ENCODE measurements around the gene BCAR3.

BCAR3 gene

GRCh38 chr1:93614541-93614940 lies 67.1 kb downstream of the BCAR3 start:
- no peak for DNase-seq

GRCh38 chr1:93613898-93614297 lies 67.7 kb downstream of the BCAR3 start:
- DNase-seq = no peak

- no peak for DNase-seq
Measured at GRCh38 chr1:93612510-93612909, 69.1 kb downstream of the BCAR3 start.

DNA sequence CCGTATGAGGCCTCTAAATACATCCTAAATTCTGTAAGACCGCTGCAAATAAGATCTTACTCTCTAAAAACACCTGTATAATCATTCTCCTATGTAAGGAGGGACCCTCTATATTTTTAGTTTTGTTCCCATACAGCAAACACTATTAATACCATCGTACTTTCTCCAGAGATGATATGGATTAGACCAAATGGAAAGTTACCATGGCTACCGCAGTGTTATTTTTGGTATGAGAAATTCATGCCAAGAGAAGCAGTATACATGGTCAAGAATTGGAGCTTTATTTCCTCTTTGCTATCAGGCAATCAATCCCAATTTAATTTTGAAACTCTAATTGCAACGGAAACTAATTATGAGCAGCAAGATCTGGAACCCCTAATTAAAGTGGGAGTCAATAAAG lies 70.0 kb downstream of the BCAR3 start:
- DNase-seq = no peak

DNA sequence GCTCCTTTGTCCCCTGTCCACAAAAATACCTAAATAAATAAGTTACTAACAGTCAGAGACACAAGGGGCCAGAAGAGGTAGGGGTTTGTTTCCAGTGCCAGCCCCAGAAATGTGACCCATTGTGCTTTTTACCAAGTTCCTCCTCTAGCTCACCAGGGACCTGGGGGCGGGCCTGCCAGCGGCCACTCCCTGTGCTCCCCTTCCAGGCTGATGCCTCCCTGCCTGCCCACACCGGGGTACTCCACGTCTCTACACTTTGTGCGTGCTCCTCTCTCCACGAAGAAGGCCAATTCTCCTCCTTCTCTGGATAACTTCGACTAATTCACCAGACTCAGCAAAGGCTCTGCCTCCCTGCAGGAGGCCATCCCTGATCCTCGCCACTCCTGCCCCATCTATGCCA lies 72.1 kb downstream of the BCAR3 start:
- no peak for DNase-seq

DNA sequence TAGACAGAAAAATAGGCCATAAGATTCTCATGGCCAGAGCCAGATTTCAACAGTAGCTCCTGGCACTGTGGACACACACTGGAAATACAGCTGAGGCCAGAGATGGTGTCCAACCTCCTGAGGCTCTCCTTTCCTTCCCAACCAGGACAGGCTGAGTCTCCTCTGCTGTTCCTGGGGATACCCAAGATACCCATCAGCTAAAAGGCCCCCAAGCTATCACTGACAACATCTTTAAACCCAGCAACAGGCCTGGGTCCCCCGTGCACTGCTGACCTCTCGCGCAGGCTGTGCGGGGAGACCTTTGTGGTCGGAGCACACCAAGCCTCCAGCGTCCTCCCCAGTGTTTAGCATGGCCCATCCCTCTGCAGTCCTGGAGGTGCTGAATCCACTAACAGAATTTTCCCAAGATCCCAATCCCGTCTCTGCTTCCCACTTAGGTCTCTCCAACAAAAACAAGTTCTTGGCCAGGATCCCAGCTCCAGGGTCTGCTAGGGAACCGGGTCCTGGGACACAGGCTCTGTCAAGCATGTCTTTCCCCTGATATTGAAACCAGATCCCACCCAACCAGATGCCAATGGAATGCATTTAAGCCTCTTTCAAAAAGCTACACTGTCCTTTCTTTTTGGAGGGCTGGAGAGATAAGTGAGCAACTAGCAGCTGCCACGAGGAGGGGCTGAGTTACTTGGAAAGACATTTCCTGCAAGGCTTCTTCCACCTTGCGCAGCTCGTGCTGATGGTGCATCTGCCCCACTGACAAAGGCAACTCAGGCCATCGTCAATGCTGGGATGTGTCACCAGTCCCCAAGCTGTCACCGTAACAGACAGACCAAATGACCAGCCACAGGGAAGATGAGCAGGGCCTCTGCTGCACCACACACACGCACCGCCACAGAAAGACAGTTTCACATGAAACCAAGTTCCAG lies 73.2 kb downstream of the BCAR3 start:
- DNase-seq = no peak

- no peak for DNase-seq
Measured at GRCh38 chr1:93607814-93608186, 73.8 kb downstream of the BCAR3 start.

- DNase-seq = no peak
Measured at GRCh38 chr1:93605812-93606512, 75.7 kb downstream of the BCAR3 start.

- no peak for DNase-seq
Measured at GRCh38 chr1:93605026-93605568, 76.5 kb downstream of the BCAR3 start.

DNA sequence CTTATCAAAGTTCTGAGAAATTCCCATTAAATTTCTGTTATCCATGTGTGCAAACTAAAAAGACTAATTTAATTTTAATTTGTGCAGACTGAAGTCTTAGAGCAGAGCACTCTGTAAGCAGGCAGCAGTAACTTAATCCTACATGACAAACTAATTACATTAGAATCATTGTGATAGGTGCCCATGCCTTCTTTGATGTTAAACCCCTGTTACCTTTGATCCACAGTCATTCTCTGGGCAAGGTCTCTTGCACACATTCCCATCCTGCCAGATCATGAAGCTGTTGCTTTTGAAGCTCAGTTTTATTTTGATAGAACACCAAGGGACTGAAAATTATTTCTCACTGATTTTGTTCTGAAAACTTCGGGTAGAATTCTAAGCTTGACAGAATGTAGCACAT lies 77.2 kb downstream of the BCAR3 start:
- no peak for DNase-seq

GRCh38 chr1:93603601-93604000 lies 78.0 kb downstream of the BCAR3 start:
- no peak for DNase-seq

- DNase-seq = no peak
Measured at GRCh38 chr1:93603106-93603505, 78.5 kb downstream of the BCAR3 start.

DNA sequence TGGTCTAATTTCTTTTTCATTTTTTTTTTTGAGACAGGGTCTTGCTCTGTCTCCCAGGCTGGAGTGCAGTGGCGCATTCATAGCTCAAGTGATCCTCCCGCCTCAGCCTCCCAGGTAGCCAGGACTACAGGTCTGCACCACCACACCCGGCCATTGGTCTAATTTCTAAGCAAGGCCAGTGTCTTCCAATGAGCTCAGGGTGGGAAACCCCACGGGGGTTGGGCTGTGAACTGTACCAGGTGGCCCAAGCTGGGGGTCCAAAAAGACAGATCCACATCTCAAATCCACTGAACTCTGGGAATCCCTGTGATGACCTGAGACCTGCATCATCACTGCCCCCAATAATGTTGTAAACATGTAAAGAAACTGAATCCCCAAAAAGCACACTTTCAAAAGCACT lies 79.5 kb downstream of the BCAR3 start:
- no peak for DNase-seq

- DNase-seq = no peak
Measured at GRCh38 chr1:93601686-93602085, 80.0 kb downstream of the BCAR3 start.

DNA sequence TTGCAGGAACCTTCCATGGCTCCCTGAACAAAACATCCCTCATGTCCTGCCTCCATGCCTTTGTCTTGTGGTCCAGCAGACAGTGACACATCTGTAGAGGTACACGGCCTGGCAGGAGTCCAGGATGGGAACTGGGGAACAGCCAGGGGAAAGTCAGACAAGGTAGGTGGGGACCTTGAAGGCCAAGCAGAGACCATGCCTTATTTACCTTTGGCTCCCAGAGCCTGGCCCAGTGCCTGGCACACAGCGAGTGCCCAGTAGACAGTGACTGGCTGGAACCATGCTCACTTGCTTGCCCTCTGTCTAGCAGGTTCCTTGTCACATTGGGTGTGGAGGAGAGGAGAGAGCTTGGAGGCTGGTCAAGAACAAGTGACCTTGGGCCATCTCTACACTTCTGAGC lies 81.0 kb downstream of the BCAR3 start:
- DNase-seq = no peak

- no peak for DNase-seq
Measured at GRCh38 chr1:93599479-93599878, 82.2 kb downstream of the BCAR3 start.

GRCh38 chr1:93598861-93599439 lies 82.7 kb downstream of the BCAR3 start:
- DNase-seq = no peak

DNA sequence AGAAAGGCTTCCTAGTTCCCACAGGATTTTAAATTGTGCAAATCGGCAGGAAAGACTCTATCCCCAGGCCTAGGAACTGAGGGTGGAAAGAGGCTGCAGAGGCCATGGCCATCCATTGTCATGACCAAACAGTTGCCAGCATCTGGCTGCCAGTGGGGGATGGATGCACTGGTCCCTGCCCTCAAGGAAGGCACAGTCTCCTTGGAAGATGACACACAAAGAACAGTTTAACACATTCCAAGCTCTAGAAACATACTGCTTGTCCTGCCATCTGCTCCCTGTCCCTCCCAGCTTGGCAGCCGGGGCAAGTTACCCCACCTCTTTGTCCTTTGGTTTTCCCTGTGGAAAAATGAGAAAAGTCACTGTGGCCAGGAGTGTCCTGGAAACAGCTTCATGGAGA lies 83.2 kb downstream of the BCAR3 start:
- no peak for DNase-seq

DNA sequence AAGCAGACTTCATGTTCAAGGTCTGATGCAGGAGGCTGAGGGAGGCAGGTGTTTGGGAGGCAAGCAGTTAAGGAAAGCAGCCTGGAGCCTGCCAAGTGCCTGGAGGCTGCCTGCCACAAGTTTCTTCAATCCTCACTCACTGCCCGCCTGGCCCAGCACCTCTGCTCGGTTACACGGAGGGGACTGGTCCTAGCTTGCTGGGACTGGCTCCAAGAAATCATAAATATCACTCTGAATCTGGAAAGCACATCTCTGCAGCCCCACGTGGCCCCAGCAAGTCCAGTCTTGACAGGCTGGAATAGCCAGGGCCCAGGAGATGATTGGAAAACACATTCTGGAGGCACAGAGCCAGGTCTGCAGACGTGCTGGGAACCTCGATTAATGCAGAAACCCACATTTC lies 83.9 kb downstream of the BCAR3 start:
- no peak for DNase-seq

- no peak for DNase-seq
Measured at GRCh38 chr1:93596329-93597089, 85.1 kb downstream of the BCAR3 start.

- no peak for DNase-seq
Measured at GRCh38 chr1:93595743-93596142, 85.9 kb downstream of the BCAR3 start.

- no peak for DNase-seq
Measured at GRCh38 chr1:93595266-93595665, 86.4 kb downstream of the BCAR3 start.

GRCh38 chr1:93594603-93594880 lies 87.1 kb downstream of the BCAR3 start:
- no peak for DNase-seq

All from NCI-H1436 (cell line).